Measurements from ENCODE around the gene D2HGDH. TPM values are rescaled to one million over a fixed set of nuclear protein-coding genes. Genes with fewer than 3 reads are reported as not detected.

Gene D2HGDH
- total and polyA plus RNA-seq, 2 of the 13 experiments (the other 11 are each of a cell fraction or from before 2014, with no cell fraction given) = 19.2 to 20.3 TPM

GRCh38 chr2:241686650-241687425 is 47.6 kb upstream of the D2HGDH start, which contains the start of gene DTYMK (continued):
- peak; percentile 54; the same call in 1 of the 2 replicates for TF ChIP-seq ZBTB8A (CRISPR knock-in tag; IDR thresholded peaks at IDR 0.05; ENCODE audit: borderline replicate concordance, low read depth)
- TF ChIP-seq CBFB (CRISPR knock-in tag; IDR thresholded peaks at IDR 0.05) = peak; percentile 55
- 0 out of 2 replicates have a peak, but pooled peaks have one; percentile 45 for TF ChIP-seq ZNF292 (CRISPR knock-in tag; IDR thresholded peaks at IDR 0.05; ENCODE audit: borderline replicate concordance, low read depth)
- peak; percentile 78 for TF ChIP-seq ZSCAN25 (CRISPR knock-in tag; IDR thresholded peaks at IDR 0.05)
- peak; percentile 83 for TF ChIP-seq ZNF746 (CRISPR knock-in tag; IDR thresholded peaks at IDR 0.05)
- TF ChIP-seq MBD4 (IDR thresholded peaks at IDR 0.05; ENCODE audit: borderline replicate concordance, low read length) = no peak
- TF ChIP-seq ATF7 (IDR thresholded peaks at IDR 0.05) = no peak
- 0 out of 2 replicates have a peak, but pooled peaks have one; percentile 52 for TF ChIP-seq ATF7 (CRISPR knock-in tag; IDR thresholded peaks at IDR 0.05)
- peak; percentile 98 for TF ChIP-seq DZIP1 (CRISPR knock-in tag; IDR thresholded peaks at IDR 0.05)
- no peak; the same call in 1 of the 2 replicates for TF ChIP-seq ZBTB4 (CRISPR knock-in tag; IDR thresholded peaks at IDR 0.05; ENCODE audit: borderline replicate concordance)
- TF ChIP-seq ELK4 (CRISPR knock-in tag; IDR thresholded peaks at IDR 0.05; ENCODE audit: borderline replicate concordance) = peak; percentile 75; the same call in 1 of the 2 replicates
- TF ChIP-seq ZFP36L1 (CRISPR knock-in tag; IDR thresholded peaks at IDR 0.05) = peak; percentile 97
- peak; percentile 78 for TF ChIP-seq ZNF691 (CRISPR knock-in tag; IDR thresholded peaks at IDR 0.05; ENCODE audit: borderline replicate concordance, low read depth)
- TF ChIP-seq AFF4 (CRISPR knock-in tag; IDR thresholded peaks at IDR 0.05) = no peak
- no peak for TF ChIP-seq SMARCE1 (IDR thresholded peaks at IDR 0.05; ENCODE audit: borderline replicate concordance)
- no peak for TF ChIP-seq U2AF1 (optimal IDR thresholded peaks at IDR 0.05; ENCODE audit: low read depth, low read length)

Data from HepG2 (cell line).